ENCODE measurements around the gene TTC16. TPM values are rescaled to one million over a fixed set of nuclear protein-coding genes. Genes with fewer than 3 reads are reported as not detected.

Gene TTC16
- total RNA-seq, 1 donor from 2014 or later = not detected

DNA sequence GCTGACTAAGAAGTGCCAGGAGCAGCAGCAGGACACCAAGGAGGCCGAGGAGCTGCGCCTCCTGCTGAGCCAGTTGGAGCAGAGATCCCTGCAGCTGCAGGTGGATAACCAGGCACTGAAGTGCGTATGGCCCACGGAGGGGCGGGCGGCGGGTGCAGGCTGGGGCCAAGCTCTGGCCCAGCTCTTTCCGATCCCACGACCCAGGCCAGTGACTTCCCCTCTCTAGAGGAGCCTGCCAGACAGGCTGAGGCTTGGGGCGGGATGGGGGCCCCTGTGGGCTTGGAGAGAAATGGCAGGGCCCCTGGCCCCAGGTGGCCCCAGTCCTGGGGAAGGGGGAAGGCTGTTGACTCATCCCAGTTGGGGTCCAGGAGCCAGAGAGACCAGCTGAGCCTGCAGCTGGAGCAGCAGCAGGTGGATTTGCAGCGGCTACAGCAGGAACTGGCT, 4.0 kb upstream of the TTC16 start:
- peak; percentile 43 for DNase-seq (ENCODE audit: low spot score)
- no peak overlapping the region for H3K27ac ChIP-seq

DNA sequence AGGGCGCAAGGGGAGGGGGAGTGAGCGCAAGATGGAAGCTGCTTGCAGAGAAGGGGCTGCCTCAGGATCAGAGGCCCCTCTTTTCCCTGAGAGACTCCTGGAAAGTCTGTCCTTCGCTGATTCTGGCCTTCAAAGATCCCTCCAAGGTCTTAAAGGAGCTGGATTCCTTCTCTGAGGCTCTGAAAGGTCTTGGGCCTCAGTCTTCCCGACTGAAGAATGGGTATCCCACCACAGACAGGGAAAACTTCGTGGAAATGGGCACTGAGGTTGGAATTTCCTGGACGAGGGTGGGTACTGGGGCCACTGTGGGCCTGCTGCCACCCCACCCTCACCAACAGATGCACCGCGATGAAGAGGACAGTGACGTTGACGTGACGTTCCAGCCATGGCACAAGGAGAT, 3.5 kb upstream of the TTC16 start:
- H3K4me1 Mint-ChIP-seq = peaks cover 26% of the 10 kb centered on the region
- Histone ChIP-seq H3K27me3 (peaks cover 15% of the 10 kb centered on the region), H3K4me3 (no peak overlapping the region), H3K4me2 (no peak overlapping the region), H3K9ac (no peak overlapping the region), H3K79me2 (ENCODE audit: low read depth) (no peaks in the 10 kb centered on the region), H3K4me1 (peaks cover 9% of the 10 kb centered on the region), H3K27ac (no peak overlapping the region), H3K36me3 (no peaks in the 10 kb centered on the region), H4K20me1 (ENCODE audit: low read depth) (no peaks in the 10 kb centered on the region), H3K9me3 (ENCODE audit: low read depth) (no peaks in the 10 kb centered on the region), H3F3A (ENCODE audit: low read depth) (no peaks in the 10 kb centered on the region), H2AFZ (replicated peaks) (no peak overlapping the region)
- peaks cover 3% of the 10 kb centered on the region for H3K9me3 Mint-ChIP-seq
- no peak overlapping the region for H3K27ac Mint-ChIP-seq
- no peak for TF ChIP-seq EZH2 (IDR thresholded peaks at IDR 0.05)
- TF ChIP-seq, protein P1, sequence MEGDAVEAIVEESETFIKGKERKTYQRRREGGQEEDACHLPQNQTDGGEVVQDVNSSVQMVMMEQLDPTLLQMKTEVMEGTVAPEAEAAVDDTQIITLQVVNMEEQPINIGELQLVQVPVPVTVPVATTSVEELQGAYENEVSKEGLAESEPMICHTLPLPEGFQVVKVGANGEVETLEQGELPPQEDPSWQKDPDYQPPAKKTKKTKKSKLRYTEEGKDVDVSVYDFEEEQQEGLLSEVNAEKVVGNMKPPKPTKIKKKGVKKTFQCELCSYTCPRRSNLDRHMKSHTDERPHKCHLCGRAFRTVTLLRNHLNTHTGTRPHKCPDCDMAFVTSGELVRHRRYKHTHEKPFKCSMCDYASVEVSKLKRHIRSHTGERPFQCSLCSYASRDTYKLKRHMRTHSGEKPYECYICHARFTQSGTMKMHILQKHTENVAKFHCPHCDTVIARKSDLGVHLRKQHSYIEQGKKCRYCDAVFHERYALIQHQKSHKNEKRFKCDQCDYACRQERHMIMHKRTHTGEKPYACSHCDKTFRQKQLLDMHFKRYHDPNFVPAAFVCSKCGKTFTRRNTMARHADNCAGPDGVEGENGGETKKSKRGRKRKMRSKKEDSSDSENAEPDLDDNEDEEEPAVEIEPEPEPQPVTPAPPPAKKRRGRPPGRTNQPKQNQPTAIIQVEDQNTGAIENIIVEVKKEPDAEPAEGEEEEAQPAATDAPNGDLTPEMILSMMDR (IDR thresholded peaks at IDR 0.05) = no peak
- no peak for TF ChIP-seq EZH2phosphoT487 (IDR thresholded peaks at IDR 0.05)
- peaks cover 6% of the 10 kb centered on the region for H3K27me3 Mint-ChIP-seq (ENCODE audit: insufficient read depth, low read depth)
- no peaks in the 10 kb centered on the region for H3K36me3 Mint-ChIP-seq
- no peak overlapping the region for H3K4me3 Mint-ChIP-seq
- no peak for DNase-seq (ENCODE audit: low spot score)

More for the DNA sequence above, 4.0 kb upstream of the TTC16 start:
- H3K9ac ChIP-seq = no peak overlapping the region
- H3K4me2 ChIP-seq = no peak overlapping the region
- Mint-ChIP-seq H3K36me3 (no peaks in the 10 kb centered on the region), H3K9me3 (peaks cover 3% of the 10 kb centered on the region), H3K4me3 (no peak overlapping the region), H3K27ac (no peak overlapping the region), H3K4me1 (peaks cover 27% of the 10 kb centered on the region), H3K27me3 (ENCODE audit: insufficient read depth, low read depth) (peaks cover 6% of the 10 kb centered on the region)
- H2AFZ ChIP-seq (replicated peaks) = no peak overlapping the region
- TF ChIP-seq, protein P1 (IDR thresholded peaks at IDR 0.05) = peak; percentile 5
- no peak for TF ChIP-seq EZH2phosphoT487 (IDR thresholded peaks at IDR 0.05)
- H3K79me2 ChIP-seq (ENCODE audit: low read depth) = no peaks in the 10 kb centered on the region
- no peaks in the 10 kb centered on the region for H3K9me3 ChIP-seq (ENCODE audit: low read depth)
- H3K4me3 ChIP-seq = no peak overlapping the region
- H3K4me1 ChIP-seq = peaks cover 10% of the 10 kb centered on the region
- H4K20me1 ChIP-seq (ENCODE audit: low read depth) = no peaks in the 10 kb centered on the region
- H3K27me3 ChIP-seq = peaks cover 15% of the 10 kb centered on the region
- no peaks in the 10 kb centered on the region for H3K36me3 ChIP-seq
- H3F3A ChIP-seq (ENCODE audit: low read depth) = no peaks in the 10 kb centered on the region

DNA sequence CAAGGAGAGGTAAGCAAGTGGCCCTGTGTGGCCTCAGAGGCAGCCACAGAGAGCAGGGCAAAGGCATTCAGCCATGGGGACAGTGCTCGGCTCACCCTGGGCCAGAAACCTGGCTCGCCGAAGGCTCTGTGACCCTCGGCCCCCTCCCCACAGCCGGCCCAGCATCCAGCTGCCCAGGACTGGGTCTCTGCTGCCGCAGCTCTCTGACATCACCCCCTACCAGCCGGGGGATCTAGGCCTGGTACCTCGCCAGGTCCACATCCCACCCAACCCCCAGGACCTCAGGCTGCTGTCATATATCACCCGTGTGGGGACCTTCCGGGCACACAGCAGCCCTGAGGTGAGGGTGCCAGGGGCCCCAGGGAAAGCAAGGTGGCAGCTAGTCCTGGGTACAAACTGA, 3.0 kb upstream of the TTC16 start:
- Histone ChIP-seq H3K4me3 (no peak overlapping the region), H3F3A (ENCODE audit: low read depth) (no peaks in the 10 kb centered on the region), H4K20me1 (ENCODE audit: low read depth) (no peaks in the 10 kb centered on the region), H3K36me3 (no peaks in the 10 kb centered on the region), H3K27ac (no peak overlapping the region), H3K4me2 (no peak overlapping the region), H3K9ac (no peak overlapping the region), H3K9me3 (ENCODE audit: low read depth) (no peaks in the 10 kb centered on the region), H2AFZ (replicated peaks) (no peak overlapping the region), H3K27me3 (peaks cover 15% of the 10 kb centered on the region), H3K4me1 (peaks cover 9% of the 10 kb centered on the region), H3K79me2 (ENCODE audit: low read depth) (no peaks in the 10 kb centered on the region)
- Mint-ChIP-seq H3K4me1 (peaks cover 22% of the 10 kb centered on the region), H3K27me3 (ENCODE audit: insufficient read depth, low read depth) (peaks cover 8% of the 10 kb centered on the region), H3K36me3 (no peaks in the 10 kb centered on the region), H3K9me3 (peaks cover 3% of the 10 kb centered on the region), H3K27ac (no peak overlapping the region), H3K4me3 (no peak overlapping the region)
- TF ChIP-seq, protein P1 (IDR thresholded peaks at IDR 0.05) = no peak
- no peak for TF ChIP-seq EZH2phosphoT487 (IDR thresholded peaks at IDR 0.05)
- no peak for DNase-seq (ENCODE audit: low spot score)
